K562 (cell line): ENCODE measurements around the gene TPD52L2. TPM values are rescaled to one million over a fixed set of nuclear protein-coding genes. Genes with fewer than 3 reads are reported as not detected.
A peak's percentile ranks its signal among the peaks of the same experiment; 100 is the strongest.

Experiments used
- CHD2 ChIP-seq: IDR thresholded peaks from 2 replicates; pipeline ENCODE4 v1.6.1; 2011; ENCODE audit warnings: low read depth, low read length
- CXXC5 ChIP-seq: fragments of 250-450 bp; sonication (Bioruptor Pico); IDR thresholded peaks from 2 replicates; pipeline ENCODE4 v1.8.0; 2022; ENCODE audit warnings: inconsistent platforms, mild to moderate bottlenecking, moderate library complexity
- FIP1L1 ChIP-seq: fragments of 200-400 bp; formaldehyde crosslinking; IDR thresholded peaks from 2 replicates; pipeline ENCODE4 v1.6.1; 2018; ENCODE audit warnings: mild to moderate bottlenecking, low read depth, low read length; ENCODE audit not compliant: poor library complexity, severe bottlenecking
- HEY1 ChIP-seq: fragments of 250-450 bp; sonication (Bioruptor Pico); IDR thresholded peaks from 2 replicates; pipeline ENCODE4 v1.5.0; 2020; ENCODE audit warnings: mild to moderate bottlenecking, moderate library complexity, borderline replicate concordance
- HOXB6 ChIP-seq: fragments of 250-450 bp; sonication (Bioruptor Pico); IDR thresholded peaks from 2 replicates; pipeline ENCODE4 v1.5.1; 2022; ENCODE audit warnings: mild to moderate bottlenecking, borderline replicate concordance
- KHSRP ChIP-seq: fragments of 450-650 bp; IDR thresholded peaks from 2 replicates; pipeline ENCODE4 v1.6.1; 2017
- LCOR ChIP-seq: sonication (generic); formaldehyde crosslinking; IDR thresholded peaks from 2 replicates; pipeline ENCODE4 v1.8.0; 2022; ENCODE audit warnings: mild to moderate bottlenecking, missing genetic modification reagents
- MYBL2 ChIP-seq, 2 experiments: fragments of 450-650 bp in 1 of 2; sonication (generic) in 1 of 2; formaldehyde crosslinking in 1 of 2; IDR thresholded peaks; 2 replicates each; pipeline versions ENCODE4 v1.6.1 to v1.8.1; 2017 to 2022; ENCODE audit warnings: borderline replicate concordance in 1 of 2, inconsistent platforms in 1 of 2, low read depth in 1 of 2, mild to moderate bottlenecking in 1 of 2, missing genetic modification reagents in 1 of 2, moderate library complexity in 1 of 2
- OTX1 ChIP-seq: fragments of 450-650 bp; formaldehyde crosslinking; IDR thresholded peaks from 2 replicates; pipeline ENCODE4 v1.4.0; 2022; ENCODE audit warnings: mild to moderate bottlenecking
- PHF8 ChIP-seq: fragments of 200-600 bp; sonication (generic); IDR thresholded peaks from 2 replicates; pipeline ENCODE4 v1.6.1; 2012; ENCODE audit warnings: mixed run types, mild to moderate bottlenecking, inconsistent platforms, low read length, moderate library complexity, borderline replicate concordance
- RFX1 ChIP-seq: fragments of 450-650 bp; IDR thresholded peaks from 2 replicates; pipeline ENCODE4 v1.6.1; 2016; ENCODE audit warnings: mild to moderate bottlenecking, moderate library complexity
- SAFB2 ChIP-seq: fragments of 200-400 bp; formaldehyde crosslinking; IDR thresholded peaks from 2 replicates; pipeline ENCODE4 v1.6.1; 2018; ENCODE audit warnings: borderline replicate concordance, low read length, low read depth, moderate library complexity; ENCODE audit not compliant: severe bottlenecking
- SMAD1 ChIP-seq: fragments of 150-350 bp; IDR thresholded peaks from 2 replicates; pipeline ENCODE4 v1.6.1; 2014; ENCODE audit warnings: low read length, low read depth; ENCODE audit not compliant: partially characterized antibody
- TAF1 ChIP-seq: IDR thresholded peaks from 2 replicates; pipeline ENCODE4 v1.6.1; 2011; ENCODE audit warnings: mild to moderate bottlenecking, low read length, moderate library complexity; ENCODE audit not compliant: insufficient read depth, control insufficient read depth, severe bottlenecking; ENCODE audit errors: extremely low read depth
- ZNF197 ChIP-seq: fragments of 200-800 bp; sonication (Bioruptor generic); IDR thresholded peaks from 2 replicates; pipeline ENCODE4 v1.6.1; 2016; ENCODE audit warnings: low read depth, missing genetic modification characterization, missing compliant biosample characterization
- polyA plus RNA-seq, 8 experiments: library from polyadenylated mRNA; depleted of rRNA in 4 of 8; stranded (reverse) in 5 of 8; unstranded in 3 of 8; fragments of >200 nt; fragmentation: Nextera tagmentation in 2 of 8; fragmentation: Illumina TruSeq in 1 of 8; extraction: Ambion mirVana in 2 of 8; extraction: Trizol in 1 of 8; gene quantifications; 2 replicates each; pipeline versions ENCODE4 v1.2.1 to v1.2.3, GENCODE V29; 2011 to 2014; ENCODE audit warnings: inconsistent platforms in 1 of 8, missing spikeins in 1 of 8
- total RNA-seq, 7 experiments: library from RNA; depleted of rRNA in 6 of 7; stranded (reverse); fragments of >200 nt in 6 of 7; fragmentation: Illumina TruSeq in 2 of 7; extraction: Trizol in 2 of 7; gene quantifications; 2 replicates each; pipeline versions ENCODE4 v1.2.1 to v1.2.3, GENCODE V29; 2011 to 2021; ENCODE audit warnings: low replicate concordance in 1 of 7
- TF ChIP-seq, protein P1 (sequence below): fragments of 450-650 bp; IDR thresholded peaks from 2 replicates; pipeline ENCODE4 v1.6.1; 2016; ENCODE audit warnings: mild to moderate bottlenecking, moderate library complexity

Gene TPD52L2
- total and polyA plus RNA-seq, 9 of the 15 experiments (the other 6 are each of a cell fraction or from before 2014, with no cell fraction given), result 1.9 to 117 (median 74.6) TPM

DNA sequence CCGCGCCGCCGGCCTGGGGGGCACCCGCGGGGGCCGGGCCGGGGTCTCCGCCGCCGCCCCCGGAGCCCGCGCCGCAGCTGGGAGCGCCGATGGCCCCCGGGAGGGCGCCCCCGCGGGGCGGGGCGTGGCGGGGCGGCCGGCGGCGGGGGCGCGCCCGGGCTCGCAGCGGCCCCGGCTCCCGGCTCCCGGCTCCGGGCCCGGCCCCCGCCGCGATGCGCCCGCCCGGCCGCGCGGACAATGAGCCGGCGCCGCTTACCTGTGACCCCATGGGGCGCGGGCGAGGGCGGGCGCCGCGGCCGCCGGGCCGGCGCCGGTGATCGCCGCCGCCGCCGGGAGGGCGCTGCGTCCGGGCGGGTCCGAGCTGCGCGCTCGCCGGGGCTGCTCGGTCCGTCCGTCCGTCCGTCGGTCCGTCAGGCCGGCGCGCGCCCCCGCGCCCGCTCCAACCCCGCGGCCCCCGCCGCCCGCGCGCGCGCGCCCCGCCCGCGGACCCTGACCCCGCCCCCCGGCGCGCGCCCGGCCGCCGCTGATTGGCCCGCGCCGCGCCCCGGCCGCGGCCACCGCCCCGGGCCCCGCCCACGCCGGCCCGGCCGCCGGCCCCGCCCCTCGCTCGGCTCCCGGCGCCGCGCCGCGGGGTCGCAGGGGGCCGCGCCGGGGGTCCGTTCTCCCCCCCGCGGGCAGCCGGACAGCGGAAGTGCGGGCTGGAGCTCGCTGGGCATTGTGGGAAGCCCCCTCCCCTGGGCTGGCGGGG is 34.1 kb upstream of the TPD52L2 start, which contains the start of gene ZBTB46 (continued):
- TF ChIP-seq, protein P1, sequence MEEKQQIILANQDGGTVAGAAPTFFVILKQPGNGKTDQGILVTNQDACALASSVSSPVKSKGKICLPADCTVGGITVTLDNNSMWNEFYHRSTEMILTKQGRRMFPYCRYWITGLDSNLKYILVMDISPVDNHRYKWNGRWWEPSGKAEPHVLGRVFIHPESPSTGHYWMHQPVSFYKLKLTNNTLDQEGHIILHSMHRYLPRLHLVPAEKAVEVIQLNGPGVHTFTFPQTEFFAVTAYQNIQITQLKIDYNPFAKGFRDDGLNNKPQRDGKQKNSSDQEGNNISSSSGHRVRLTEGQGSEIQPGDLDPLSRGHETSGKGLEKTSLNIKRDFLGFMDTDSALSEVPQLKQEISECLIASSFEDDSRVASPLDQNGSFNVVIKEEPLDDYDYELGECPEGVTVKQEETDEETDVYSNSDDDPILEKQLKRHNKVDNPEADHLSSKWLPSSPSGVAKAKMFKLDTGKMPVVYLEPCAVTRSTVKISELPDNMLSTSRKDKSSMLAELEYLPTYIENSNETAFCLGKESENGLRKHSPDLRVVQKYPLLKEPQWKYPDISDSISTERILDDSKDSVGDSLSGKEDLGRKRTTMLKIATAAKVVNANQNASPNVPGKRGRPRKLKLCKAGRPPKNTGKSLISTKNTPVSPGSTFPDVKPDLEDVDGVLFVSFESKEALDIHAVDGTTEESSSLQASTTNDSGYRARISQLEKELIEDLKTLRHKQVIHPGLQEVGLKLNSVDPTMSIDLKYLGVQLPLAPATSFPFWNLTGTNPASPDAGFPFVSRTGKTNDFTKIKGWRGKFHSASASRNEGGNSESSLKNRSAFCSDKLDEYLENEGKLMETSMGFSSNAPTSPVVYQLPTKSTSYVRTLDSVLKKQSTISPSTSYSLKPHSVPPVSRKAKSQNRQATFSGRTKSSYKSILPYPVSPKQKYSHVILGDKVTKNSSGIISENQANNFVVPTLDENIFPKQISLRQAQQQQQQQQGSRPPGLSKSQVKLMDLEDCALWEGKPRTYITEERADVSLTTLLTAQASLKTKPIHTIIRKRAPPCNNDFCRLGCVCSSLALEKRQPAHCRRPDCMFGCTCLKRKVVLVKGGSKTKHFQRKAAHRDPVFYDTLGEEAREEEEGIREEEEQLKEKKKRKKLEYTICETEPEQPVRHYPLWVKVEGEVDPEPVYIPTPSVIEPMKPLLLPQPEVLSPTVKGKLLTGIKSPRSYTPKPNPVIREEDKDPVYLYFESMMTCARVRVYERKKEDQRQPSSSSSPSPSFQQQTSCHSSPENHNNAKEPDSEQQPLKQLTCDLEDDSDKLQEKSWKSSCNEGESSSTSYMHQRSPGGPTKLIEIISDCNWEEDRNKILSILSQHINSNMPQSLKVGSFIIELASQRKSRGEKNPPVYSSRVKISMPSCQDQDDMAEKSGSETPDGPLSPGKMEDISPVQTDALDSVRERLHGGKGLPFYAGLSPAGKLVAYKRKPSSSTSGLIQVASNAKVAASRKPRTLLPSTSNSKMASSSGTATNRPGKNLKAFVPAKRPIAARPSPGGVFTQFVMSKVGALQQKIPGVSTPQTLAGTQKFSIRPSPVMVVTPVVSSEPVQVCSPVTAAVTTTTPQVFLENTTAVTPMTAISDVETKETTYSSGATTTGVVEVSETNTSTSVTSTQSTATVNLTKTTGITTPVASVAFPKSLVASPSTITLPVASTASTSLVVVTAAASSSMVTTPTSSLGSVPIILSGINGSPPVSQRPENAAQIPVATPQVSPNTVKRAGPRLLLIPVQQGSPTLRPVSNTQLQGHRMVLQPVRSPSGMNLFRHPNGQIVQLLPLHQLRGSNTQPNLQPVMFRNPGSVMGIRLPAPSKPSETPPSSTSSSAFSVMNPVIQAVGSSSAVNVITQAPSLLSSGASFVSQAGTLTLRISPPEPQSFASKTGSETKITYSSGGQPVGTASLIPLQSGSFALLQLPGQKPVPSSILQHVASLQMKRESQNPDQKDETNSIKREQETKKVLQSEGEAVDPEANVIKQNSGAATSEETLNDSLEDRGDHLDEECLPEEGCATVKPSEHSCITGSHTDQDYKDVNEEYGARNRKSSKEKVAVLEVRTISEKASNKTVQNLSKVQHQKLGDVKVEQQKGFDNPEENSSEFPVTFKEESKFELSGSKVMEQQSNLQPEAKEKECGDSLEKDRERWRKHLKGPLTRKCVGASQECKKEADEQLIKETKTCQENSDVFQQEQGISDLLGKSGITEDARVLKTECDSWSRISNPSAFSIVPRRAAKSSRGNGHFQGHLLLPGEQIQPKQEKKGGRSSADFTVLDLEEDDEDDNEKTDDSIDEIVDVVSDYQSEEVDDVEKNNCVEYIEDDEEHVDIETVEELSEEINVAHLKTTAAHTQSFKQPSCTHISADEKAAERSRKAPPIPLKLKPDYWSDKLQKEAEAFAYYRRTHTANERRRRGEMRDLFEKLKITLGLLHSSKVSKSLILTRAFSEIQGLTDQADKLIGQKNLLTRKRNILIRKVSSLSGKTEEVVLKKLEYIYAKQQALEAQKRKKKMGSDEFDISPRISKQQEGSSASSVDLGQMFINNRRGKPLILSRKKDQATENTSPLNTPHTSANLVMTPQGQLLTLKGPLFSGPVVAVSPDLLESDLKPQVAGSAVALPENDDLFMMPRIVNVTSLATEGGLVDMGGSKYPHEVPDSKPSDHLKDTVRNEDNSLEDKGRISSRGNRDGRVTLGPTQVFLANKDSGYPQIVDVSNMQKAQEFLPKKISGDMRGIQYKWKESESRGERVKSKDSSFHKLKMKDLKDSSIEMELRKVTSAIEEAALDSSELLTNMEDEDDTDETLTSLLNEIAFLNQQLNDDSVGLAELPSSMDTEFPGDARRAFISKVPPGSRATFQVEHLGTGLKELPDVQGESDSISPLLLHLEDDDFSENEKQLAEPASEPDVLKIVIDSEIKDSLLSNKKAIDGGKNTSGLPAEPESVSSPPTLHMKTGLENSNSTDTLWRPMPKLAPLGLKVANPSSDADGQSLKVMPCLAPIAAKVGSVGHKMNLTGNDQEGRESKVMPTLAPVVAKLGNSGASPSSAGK, result no peak
- peak; percentile 31; the same call in 1 of the 2 replicates for TF ChIP-seq PHF8
- TF ChIP-seq ZNF197 (CRISPR knock-in tag), result 0 out of 2 replicates have a peak, but pooled peaks have one; percentile 46
- no peak for TF ChIP-seq TAF1
- TF ChIP-seq RFX1, result no peak
- TF ChIP-seq KHSRP, result no peak
- no peak for TF ChIP-seq HEY1
- TF ChIP-seq SAFB2, result no peak
- TF ChIP-seq OTX1, result no peak
- TF ChIP-seq HOXB6 (CRISPR knock-in tag), result no peak
- no peak for TF ChIP-seq CXXC5 (CRISPR knock-in tag)
- TF ChIP-seq CHD2, result no peak
- no peak for TF ChIP-seq MYBL2 (IDR thresholded peaks at IDR 0.05; ENCODE audit: low read depth)
- TF ChIP-seq MYBL2 (CRISPR knock-in tag; IDR thresholded peaks at IDR 0.05; ENCODE audit: borderline replicate concordance), result no peak
- TF ChIP-seq LCOR (CRISPR knock-in tag), result no peak
- no peak for TF ChIP-seq FIP1L1
- TF ChIP-seq SMAD1, result no peak
